ENCODE measurements around the gene HOXA2. TPM values are rescaled to one million over a fixed set of nuclear protein-coding genes. Genes with fewer than 3 reads are reported as not detected.
A peak's percentile ranks its signal among the peaks of the same experiment; 100 is the strongest.

The HOXA2 gene
- total RNA-seq, 4 donors from 2014 or later, result 0.27 to 3.6 (median 1.5) TPM

GRCh38 chr7:27114881-27115220 lies 12.4 kb upstream of the HOXA2 start:
- WGBS, 2 donors, result 27 to 29% methylated on average over 6 of the region's 6 CpGs
- TF ChIP-seq CTCF (IDR thresholded peaks at IDR 0.05) (no peak), POLR2A (IDR thresholded peaks at IDR 0.05) (no peak)
- Histone ChIP-seq H3K9me3 (no peaks in the 10 kb centered on the region), H3K4me3 (peak overlapping the region; percentile 70 to 91 (median 78)), H3K27ac (peak overlapping the region; percentile 96 to 99 (median 99)), H3K27me3 (no peaks in the 10 kb centered on the region), H3K4me1 (peaks cover 28 to 74% (median 47%) of the 10 kb centered on the region in 3 donors), H3K36me3 (no peaks in the 10 kb centered on the region)
- no peak for DNase-seq
- intact Hi-C loops (cut with DNase I), result no loop called here

- Histone ChIP-seq H3K4me1 (peaks cover 22 to 74% (median 48%) of the 10 kb centered on the region in 3 donors), H3K9me3 (no peaks in the 10 kb centered on the region), H3K27me3 (no peaks in the 10 kb centered on the region), H3K36me3 (no peaks in the 10 kb centered on the region), H3K27ac (peak overlapping the region; percentile 96 to 99 (median 99)), H3K4me3 (peak overlapping the region; percentile 70 to 91 (median 78))
- intact Hi-C loops (cut with DNase I), result no loop called here
- no peak for DNase-seq
- 8 to 12% methylated on average over 7 of the region's 26 CpGs for WGBS, 2 donors
- no peak for TF ChIP-seq CTCF (IDR thresholded peaks at IDR 0.05)
- TF ChIP-seq POLR2A (IDR thresholded peaks at IDR 0.05), result peak in 1 of 4 donors; percentile 21
Observed at GRCh38 chr7:27113991-27114769, 11.7 kb upstream of the HOXA2 start.

DNA sequence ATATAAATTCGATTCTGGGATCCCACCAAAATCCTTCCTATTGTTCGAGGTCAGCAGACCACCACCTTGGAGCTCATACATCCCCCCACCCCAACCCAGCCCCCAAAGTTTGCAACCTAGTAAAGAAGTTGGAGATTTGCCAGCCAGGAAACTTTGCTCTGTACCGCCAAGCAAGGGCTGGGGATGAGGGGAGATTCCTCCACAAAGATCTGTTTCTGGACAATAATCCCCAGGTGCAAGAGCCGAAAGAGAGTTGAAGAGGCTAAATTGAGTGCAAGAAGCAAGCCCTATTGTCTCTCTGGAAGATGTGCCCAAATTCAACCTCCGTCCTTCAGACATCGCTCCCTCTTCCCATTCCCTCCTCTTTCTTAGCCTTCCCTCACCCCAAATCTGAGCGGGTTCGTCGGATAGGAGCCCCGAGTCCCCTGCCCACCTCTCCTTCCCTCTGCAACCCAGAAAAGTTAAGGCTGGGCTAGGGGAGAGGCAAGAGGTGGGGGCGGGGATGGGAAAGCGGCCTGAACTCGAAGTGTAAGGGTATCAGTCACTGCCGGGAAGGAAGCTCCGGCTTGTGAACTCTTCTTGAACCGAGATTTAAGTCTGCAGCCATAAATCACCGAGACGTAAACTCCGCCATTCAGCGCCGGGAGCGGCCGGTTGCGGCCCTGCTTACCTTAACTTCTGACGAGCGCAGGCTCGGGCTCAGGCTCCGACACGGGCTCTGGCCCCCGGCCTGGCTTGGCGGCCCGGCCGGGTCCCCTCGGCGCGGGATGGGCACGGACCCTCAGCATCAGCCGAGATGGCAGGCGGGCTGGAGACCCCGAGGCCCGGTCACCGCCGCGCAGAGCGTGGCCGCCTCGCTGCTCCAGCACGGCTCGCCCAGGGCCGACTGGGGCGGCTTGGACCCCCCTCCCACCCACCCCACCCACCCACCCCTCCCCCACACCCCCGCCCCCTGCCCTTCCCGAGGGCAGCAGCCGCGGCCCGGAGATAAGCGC lies 10.8 kb upstream of the HOXA2 start:
- H3K27me3 ChIP-seq, result no peaks in the 10 kb centered on the region
- H3K4me1 ChIP-seq, result peaks cover 20 to 74% (median 47%) of the 10 kb centered on the region in 3 donors
- TF ChIP-seq POLR2A (IDR thresholded peaks at IDR 0.05) (peak in 2 of 4 donors; percentile 67 to 75), CTCF (IDR thresholded peaks at IDR 0.05) (no peak)
- H3K4me3 ChIP-seq, result peak overlapping the region; percentile 70 to 91 (median 78)
- peak overlapping the region; percentile 96 to 99 (median 99) for H3K27ac ChIP-seq
- WGBS, 2 donors, result 12 to 30% methylated on average over 12 to 19 of the region's 57 CpGs
- no peaks in the 10 kb centered on the region for H3K36me3 ChIP-seq
- intact Hi-C loops (cut with DNase I), result no loop called here
- DNase-seq, result no peak
- no peaks in the 10 kb centered on the region for H3K9me3 ChIP-seq

GRCh38 chr7:27112361-27112760 lies 9.9 kb upstream of the HOXA2 start:
- Histone ChIP-seq H3K9me3 (no peaks in the 10 kb centered on the region), H3K27me3 (no peaks in the 10 kb centered on the region), H3K36me3 (no peaks in the 10 kb centered on the region), H3K4me1 (peaks cover 14 to 74% (median 46%) of the 10 kb centered on the region in 3 donors), H3K4me3 (peak overlapping the region in 3 of 4 donors; percentile 70 to 91 (median 82)), H3K27ac (peak overlapping the region; percentile 96 to 99 (median 99))
- 20 to 24% methylated on average over 4 of the region's 4 CpGs for WGBS, 2 donors
- intact Hi-C loops (cut with DNase I), result no loop called here
- no peak for TF ChIP-seq POLR2A (IDR thresholded peaks at IDR 0.05)
- TF ChIP-seq CTCF (IDR thresholded peaks at IDR 0.05), result no peak
- DNase-seq, result no peak
